Prostate gland (tissue), 2 donors: ENCODE data around the gene TRIM29. TPM values are rescaled to one million over a fixed set of nuclear protein-coding genes. Genes with fewer than 3 reads are reported as not detected.

Experiments
- DNase-seq: peaks from one replicate; pipeline ENCODE4 v3.0.0-alpha.2; 2019; ENCODE audit warnings: low spot score
- H3K27ac ChIP-seq, 2 donors: fragments of 200-600 bp; sonication (generic); 2 replicates each; pipeline ENCODE4 v1.5.1; 2017 to 2019
- H3K27me3 ChIP-seq: fragments of 200-600 bp; sonication (generic); replicated peaks from 2 replicates; pipeline ENCODE4 v1.5.1; 2019; ENCODE audit not compliant: insufficient read depth
- H3K36me3 ChIP-seq, 2 donors: fragments of 200-600 bp; sonication (generic); 1 replicate in 1 of 2; 2 replicates in 1 of 2; pipeline versions ENCODE4 v1.5.1 to v1.8.1; 2017 to 2019
- H3K4me1 ChIP-seq: fragments of 200-600 bp; sonication (generic); replicated peaks from 2 replicates; pipeline ENCODE4 v1.5.1; 2019
- H3K4me3 ChIP-seq, 2 donors: fragments of 200-600 bp; sonication (generic); 2 replicates each; pipeline ENCODE4 v1.5.1; 2017 to 2019
- H3K9me3 ChIP-seq: fragments of 200-600 bp; sonication (generic); 2 replicates; pipeline ENCODE4 v1.5.1; 2017
- POLR2A ChIP-seq: fragments of 450-650 bp; IDR thresholded peaks from one replicate; pipeline ENCODE4 v1.6.1; 2016; ENCODE audit warnings: antibody characterized with exemption, mild to moderate bottlenecking
- POLR2AphosphoS5 ChIP-seq: sonication (generic); formaldehyde crosslinking; IDR thresholded peaks from one replicate; pipeline ENCODE4 v1.6.1; 2017; ENCODE audit warnings: antibody characterized with exemption
- WGBS: methylation state at CpG from one replicate; pipeline ENCODE4 v1.1.5; 2018; 5-methylcytosine and 5-hydroxymethylcytosine counted together
- intact Hi-C: fragments of 100-400 bp; cut with DNase I; formaldehyde crosslinking; loops from one replicate; pipeline ENCODE4 v1.14.2; 2022
- total RNA-seq, 2 donors: library from RNA; depleted of rRNA; stranded (reverse); fragments of >200 nt; gene quantifications; one replicate each; pipeline ENCODE4 v1.1.0, GENCODE V29; 2016
- TF ChIP-seq, protein P1 (sequence below), 4 experiments: fragments of 200-600 bp in 2 of 4; fragments of 450-650 bp in 2 of 4; sonication (generic) in 2 of 4; IDR thresholded peaks; 1 replicate in 3 of 4; 2 replicates in 1 of 4; pipeline ENCODE4 v1.5.1; 2016 to 2019; ENCODE audit warnings: antibody characterized with exemption in 4 of 4, mild to moderate bottlenecking in 2 of 4, moderate library complexity in 2 of 4

TRIM29 gene
- total RNA-seq, 2 donors from 2014 or later: 73.7 to 126 TPM

DNA sequence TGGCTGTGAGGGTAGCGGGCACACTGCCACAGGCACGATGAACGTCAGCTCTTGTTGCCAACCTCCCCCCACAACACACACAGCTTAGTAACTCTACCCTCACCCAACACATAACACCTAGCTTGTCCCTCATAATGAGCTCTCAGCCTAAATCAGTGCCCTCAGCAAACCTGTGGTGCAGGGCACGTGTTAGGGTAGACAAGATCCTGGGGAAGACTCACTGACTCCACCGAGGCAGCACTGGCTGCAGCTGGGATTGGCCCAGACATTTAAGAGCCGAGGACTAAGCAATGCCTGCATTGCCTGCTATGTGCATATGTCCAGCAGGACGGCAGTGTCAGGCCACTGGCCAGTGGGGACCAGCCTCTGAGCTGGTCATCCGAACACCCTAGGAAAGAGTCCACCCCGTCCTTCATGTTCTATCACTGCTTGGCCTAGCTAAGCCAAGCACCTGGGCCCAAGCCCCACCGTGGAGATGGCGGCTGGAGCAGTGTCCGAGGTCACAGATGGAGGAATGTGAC is 32.9 kb upstream of the TRIM29 start:
- Histone ChIP-seq H3K4me1 (no peaks in the 10 kb centered on the region), H3K27ac (no peak overlapping the region), H3K9me3 (no peaks in the 10 kb centered on the region), H3K36me3 (no peaks in the 10 kb centered on the region), H3K4me3 (no peak overlapping the region), H3K27me3 (no peaks in the 10 kb centered on the region)
- 88% methylated on average over 12 of the region's 12 CpGs for WGBS
- intact Hi-C loops: loop anchor here (5.0 kb wide), 1 partner anchor 132 kb away; no protein-coding TSS in a partner anchor
- no peak for DNase-seq
- TF ChIP-seq, protein P1, sequence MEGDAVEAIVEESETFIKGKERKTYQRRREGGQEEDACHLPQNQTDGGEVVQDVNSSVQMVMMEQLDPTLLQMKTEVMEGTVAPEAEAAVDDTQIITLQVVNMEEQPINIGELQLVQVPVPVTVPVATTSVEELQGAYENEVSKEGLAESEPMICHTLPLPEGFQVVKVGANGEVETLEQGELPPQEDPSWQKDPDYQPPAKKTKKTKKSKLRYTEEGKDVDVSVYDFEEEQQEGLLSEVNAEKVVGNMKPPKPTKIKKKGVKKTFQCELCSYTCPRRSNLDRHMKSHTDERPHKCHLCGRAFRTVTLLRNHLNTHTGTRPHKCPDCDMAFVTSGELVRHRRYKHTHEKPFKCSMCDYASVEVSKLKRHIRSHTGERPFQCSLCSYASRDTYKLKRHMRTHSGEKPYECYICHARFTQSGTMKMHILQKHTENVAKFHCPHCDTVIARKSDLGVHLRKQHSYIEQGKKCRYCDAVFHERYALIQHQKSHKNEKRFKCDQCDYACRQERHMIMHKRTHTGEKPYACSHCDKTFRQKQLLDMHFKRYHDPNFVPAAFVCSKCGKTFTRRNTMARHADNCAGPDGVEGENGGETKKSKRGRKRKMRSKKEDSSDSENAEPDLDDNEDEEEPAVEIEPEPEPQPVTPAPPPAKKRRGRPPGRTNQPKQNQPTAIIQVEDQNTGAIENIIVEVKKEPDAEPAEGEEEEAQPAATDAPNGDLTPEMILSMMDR (IDR thresholded peaks at IDR 0.05): no peak
- TF ChIP-seq POLR2A (no peak), POLR2AphosphoS5 (no peak)

DNA sequence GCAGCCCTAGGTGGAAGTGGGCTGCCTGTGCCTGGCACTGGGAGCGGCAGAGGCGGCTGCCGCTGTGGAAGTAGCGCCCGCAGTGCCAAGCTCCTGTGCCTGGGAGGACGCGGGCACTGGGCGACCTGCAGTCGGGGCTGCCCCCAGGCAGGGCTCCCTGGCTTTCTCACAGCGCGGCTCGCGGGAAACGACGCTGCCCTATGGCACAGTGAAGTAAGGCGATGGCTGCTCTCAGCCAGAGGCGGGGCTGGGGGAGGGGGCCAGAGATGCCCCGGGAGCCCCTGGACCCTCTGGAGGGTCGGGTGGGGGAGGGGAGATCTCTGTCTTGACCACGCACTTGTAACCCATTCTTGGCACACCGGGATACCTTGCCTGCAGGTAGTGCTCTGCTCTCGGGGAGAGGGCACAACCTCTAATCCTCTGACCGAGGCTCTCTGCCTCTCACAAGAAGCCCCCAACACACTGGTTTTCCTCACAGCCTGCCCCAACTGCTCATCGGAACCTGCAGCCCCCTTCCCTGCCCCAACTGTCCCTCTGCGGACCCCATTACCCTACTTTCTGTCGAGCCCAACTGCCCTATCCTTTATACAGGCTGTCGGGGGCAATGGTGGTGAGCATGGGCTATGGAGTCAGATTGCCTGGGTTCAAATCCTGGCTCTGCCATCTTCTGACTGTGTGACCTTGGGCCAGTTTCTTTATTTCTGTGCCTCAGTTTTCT is 32.2 kb upstream of the TRIM29 start:
- no peaks in the 10 kb centered on the region for H3K27me3 ChIP-seq
- H3K4me1 ChIP-seq: no peaks in the 10 kb centered on the region
- no peak overlapping the region for H3K4me3 ChIP-seq
- 66% methylated on average over 25 of the region's 27 CpGs for WGBS
- H3K27ac ChIP-seq: no peak overlapping the region
- no peak for DNase-seq
- no peak for TF ChIP-seq POLR2A
- TF ChIP-seq, protein P1 (IDR thresholded peaks at IDR 0.05): no peak
- no peak for TF ChIP-seq POLR2AphosphoS5
- no peaks in the 10 kb centered on the region for H3K36me3 ChIP-seq
- intact Hi-C loops: loop anchor here (5.0 kb wide), 2 partner anchors 132 to 503 kb away; no protein-coding TSS in a partner anchor
- no peaks in the 10 kb centered on the region for H3K9me3 ChIP-seq

DNA sequence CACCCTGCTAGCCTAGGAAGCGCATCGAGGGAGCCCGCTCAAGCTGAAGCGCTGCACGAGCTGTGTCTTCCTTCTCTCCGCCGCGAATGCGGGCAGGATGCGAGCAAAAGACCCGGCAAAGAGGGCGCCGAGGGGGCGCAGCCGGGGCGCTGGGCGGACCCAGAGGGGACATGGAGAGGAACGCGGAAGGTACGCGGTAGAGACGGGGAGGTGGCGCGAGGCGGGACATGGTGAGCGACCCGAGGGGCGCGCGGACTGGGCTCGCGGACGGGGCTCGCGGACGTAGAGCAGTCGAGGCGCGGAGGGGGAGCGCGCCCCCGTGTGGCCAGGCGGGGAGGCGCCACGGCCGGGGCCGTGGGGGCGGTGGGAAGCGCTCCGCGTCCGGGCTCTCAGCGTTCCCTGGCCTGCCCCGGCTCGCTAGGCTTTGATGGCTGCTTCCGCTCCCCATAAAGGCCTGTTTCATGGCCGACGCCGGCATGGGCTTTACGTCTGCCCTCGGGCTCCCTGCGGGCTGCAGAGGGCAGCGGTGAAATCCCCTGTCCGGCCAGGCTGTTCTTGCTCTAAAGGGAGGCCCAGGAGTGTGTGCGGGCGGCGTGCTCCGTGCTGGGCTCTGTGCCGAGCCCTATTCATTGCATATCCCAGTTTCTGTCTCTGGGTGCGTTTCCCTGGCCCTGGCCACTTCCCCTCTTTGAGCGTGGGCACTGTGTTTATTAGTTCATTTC is 31.2 kb upstream of the TRIM29 start:
- Histone ChIP-seq H3K27ac (peak overlapping the region; percentile 55 to 75), H3K4me1 (no peaks in the 10 kb centered on the region), H3K36me3 (no peaks in the 10 kb centered on the region), H3K4me3 (peak overlapping the region; percentile 38 to 43), H3K9me3 (no peaks in the 10 kb centered on the region), H3K27me3 (no peaks in the 10 kb centered on the region)
- WGBS: 2% methylated on average over 65 of the region's 71 CpGs
- peak; percentile 72 for DNase-seq
- TF ChIP-seq, protein P1 (IDR thresholded peaks at IDR 0.05): peak; percentile 90 to 98 (median 92)
- no peak for TF ChIP-seq POLR2A
- peak; percentile 8 for TF ChIP-seq POLR2AphosphoS5
- intact Hi-C loops: loop anchor here (5.0 kb wide), 1 partner anchor 502 kb away; no protein-coding TSS in a partner anchor

- Histone ChIP-seq H3K27ac (peak overlapping the region; percentile 55 to 75), H3K4me1 (no peaks in the 10 kb centered on the region), H3K9me3 (no peaks in the 10 kb centered on the region), H3K27me3 (no peaks in the 10 kb centered on the region), H3K4me3 (peak overlapping the region; percentile 38 to 43), H3K36me3 (no peaks in the 10 kb centered on the region)
- no peak for TF ChIP-seq POLR2AphosphoS5
- TF ChIP-seq, protein P1 (IDR thresholded peaks at IDR 0.05): no peak
- no peak for TF ChIP-seq POLR2A
- 40% methylated on average over 35 of the region's 35 CpGs for WGBS
- intact Hi-C loops: loop anchor here (5.0 kb wide), 1 partner anchor 501 kb away; no protein-coding TSS in a partner anchor
- DNase-seq: no peak
These were observed 30.4 kb upstream of the TRIM29 start for GRCh38 chr11:120168108-120168959.
